WTC11 (cell line): ENCODE results near the gene PRRC2B. TPM values are rescaled to one million over a fixed set of nuclear protein-coding genes. Genes with fewer than 3 reads are reported as not detected.
A peak's percentile ranks its signal among the peaks of the same experiment; 100 is the strongest.

ENCODE experiments used
- ATAC-seq: fragments of 200-7000 bp; cut with Tn5 transposase; 2 replicates; pipeline ENCODE4 v1.10.0; 2021; ENCODE audit warnings: mild to moderate bottlenecking, moderate library complexity
- CTCF ChIA-PET: fragments of 300-600 bp; sonication (Branson Sonifier 250); formaldehyde crosslinking; loops from one replicate; lab custom pipeline; 2021; ENCODE audit warnings: antibody characterized with exemption; lab: Charles Lee
- POLR2A ChIA-PET: fragments of 350-600 bp; sonication (Branson Sonifier 250); formaldehyde crosslinking; loops from one replicate; lab custom pipeline; 2021; ENCODE audit warnings: antibody characterized with exemption; lab: Charles Lee
- DNase-seq: peaks from one replicate; pipeline ENCODE4 v3.0.0; 2021; ENCODE audit warnings: low spot score
- H3K27ac Mint-ChIP-seq: 2 replicates; pipeline ENCODE4 v1.8.0; 2021; ENCODE audit warnings: mixed read lengths
- H3K27me3 Mint-ChIP-seq: 2 replicates; pipeline ENCODE4 v1.8.0; 2021; ENCODE audit warnings: low read depth, mild to moderate bottlenecking, moderate library complexity, mixed read lengths
- H3K36me3 Mint-ChIP-seq: 2 replicates; pipeline ENCODE4 v1.8.0; 2021; ENCODE audit warnings: mixed read lengths
- H3K4me1 Mint-ChIP-seq: 2 replicates; pipeline ENCODE4 v1.8.0; 2022; ENCODE audit warnings: mixed read lengths
- H3K4me3 Mint-ChIP-seq: 2 replicates; pipeline ENCODE4 v1.8.0; 2021; ENCODE audit warnings: mild to moderate bottlenecking, moderate library complexity, mixed read lengths
- H3K9me3 Mint-ChIP-seq: 2 replicates; pipeline ENCODE4 v1.8.0; 2021; ENCODE audit warnings: mixed read lengths
- FOXK1 ChIP-seq: sonication (generic); formaldehyde crosslinking; IDR thresholded peaks from 2 replicates; pipeline ENCODE4 v1.8.0; 2022; ENCODE audit warnings: mild to moderate bottlenecking, moderate library complexity, missing genetic modification reagents
- FOXP1 ChIP-seq: sonication (generic); formaldehyde crosslinking; IDR thresholded peaks from 2 replicates; pipeline ENCODE4 v1.8.0; 2022; ENCODE audit warnings: missing genetic modification reagents, mild to moderate bottlenecking, moderate library complexity, borderline replicate concordance
- GRHL2 ChIP-seq: fragments of 250-450 bp; sonication (Bioruptor Pico); IDR thresholded peaks from 2 replicates; pipeline ENCODE4 v1.8.0; 2022; ENCODE audit warnings: mild to moderate bottlenecking, moderate library complexity; ENCODE audit not compliant: insufficient replicate concordance, severe bottlenecking
- MXD4 ChIP-seq: fragments of 250-450 bp; sonication (Bioruptor Pico); IDR thresholded peaks from 2 replicates; pipeline ENCODE4 v1.8.0; 2021; ENCODE audit warnings: mild to moderate bottlenecking, moderate library complexity, borderline replicate concordance
- NFYB ChIP-seq: sonication (generic); formaldehyde crosslinking; conservative IDR thresholded peaks from 2 replicates; pipeline ENCODE4 v1.8.0; 2022; ENCODE audit warnings: low read depth, missing genetic modification reagents
- TEAD1 ChIP-seq: sonication (generic); formaldehyde crosslinking; IDR thresholded peaks from 2 replicates; pipeline ENCODE4 v1.8.0; 2022; ENCODE audit warnings: mild to moderate bottlenecking, missing genetic modification reagents
- TEAD4 ChIP-seq: sonication (generic); formaldehyde crosslinking; IDR thresholded peaks from 2 replicates; pipeline ENCODE4 v1.8.0; 2022; ENCODE audit warnings: mild to moderate bottlenecking, missing genetic modification reagents
- ZNF232 ChIP-seq: sonication (generic); formaldehyde crosslinking; IDR thresholded peaks from 2 replicates; pipeline ENCODE4 v1.8.0; 2022; ENCODE audit warnings: mild to moderate bottlenecking, missing genetic modification reagents
- ZNF416 ChIP-seq: fragments of 250-450 bp; sonication (Bioruptor Pico); IDR thresholded peaks from 2 replicates; pipeline ENCODE4 v1.9.0; 2021; ENCODE audit warnings: mild to moderate bottlenecking, inconsistent platforms
- ZNF423 ChIP-seq: fragments of 250-450 bp; sonication (Bioruptor Pico); IDR thresholded peaks from 2 replicates; pipeline ENCODE4 v2.1.2; 2022; ENCODE audit warnings: mild to moderate bottlenecking, moderate library complexity
- total RNA-seq: library from RNA; stranded (reverse); gene quantifications from 3 replicates; pipeline ENCODE4 v1.2.3, GENCODE V29; 2021
- TF ChIP-seq, protein P1 (sequence below): sonication (generic); formaldehyde crosslinking; IDR thresholded peaks from 2 replicates; pipeline ENCODE4 v1.8.1; 2023; ENCODE audit warnings: mild to moderate bottlenecking, missing genetic modification reagents, moderate library complexity
- TF ChIP-seq, protein P2 (sequence below): sonication (generic); formaldehyde crosslinking; conservative IDR thresholded peaks from 2 replicates; pipeline ENCODE4 v1.8.1; 2022; ENCODE audit warnings: mild to moderate bottlenecking, missing genetic modification reagents
- TF ChIP-seq, protein P3 (sequence below): fragments of 200-600 bp; IDR thresholded peaks from 2 replicates; pipeline ENCODE4 v1.8.0; 2022; ENCODE audit warnings: antibody characterized with exemption
- TF ChIP-seq, protein P4 (sequence below): sonication (generic); formaldehyde crosslinking; IDR thresholded peaks from 2 replicates; pipeline ENCODE4 v1.8.1; 2023; ENCODE audit warnings: mild to moderate bottlenecking, missing genetic modification reagents
- TF ChIP-seq, protein P5 (sequence below): sonication (generic); formaldehyde crosslinking; IDR thresholded peaks from 2 replicates; pipeline ENCODE4 v1.8.0; 2022; ENCODE audit warnings: mild to moderate bottlenecking, missing genetic modification reagents
- TF ChIP-seq, protein P6 (sequence below): fragments of 250-450 bp; sonication (Bioruptor Pico); IDR thresholded peaks from 2 replicates; pipeline ENCODE4 v2.1.2; 2022; ENCODE audit warnings: mild to moderate bottlenecking, moderate library complexity

PRRC2B gene
- total RNA-seq, 1 experiment from 2014 or later, result 272 TPM

DNA sequence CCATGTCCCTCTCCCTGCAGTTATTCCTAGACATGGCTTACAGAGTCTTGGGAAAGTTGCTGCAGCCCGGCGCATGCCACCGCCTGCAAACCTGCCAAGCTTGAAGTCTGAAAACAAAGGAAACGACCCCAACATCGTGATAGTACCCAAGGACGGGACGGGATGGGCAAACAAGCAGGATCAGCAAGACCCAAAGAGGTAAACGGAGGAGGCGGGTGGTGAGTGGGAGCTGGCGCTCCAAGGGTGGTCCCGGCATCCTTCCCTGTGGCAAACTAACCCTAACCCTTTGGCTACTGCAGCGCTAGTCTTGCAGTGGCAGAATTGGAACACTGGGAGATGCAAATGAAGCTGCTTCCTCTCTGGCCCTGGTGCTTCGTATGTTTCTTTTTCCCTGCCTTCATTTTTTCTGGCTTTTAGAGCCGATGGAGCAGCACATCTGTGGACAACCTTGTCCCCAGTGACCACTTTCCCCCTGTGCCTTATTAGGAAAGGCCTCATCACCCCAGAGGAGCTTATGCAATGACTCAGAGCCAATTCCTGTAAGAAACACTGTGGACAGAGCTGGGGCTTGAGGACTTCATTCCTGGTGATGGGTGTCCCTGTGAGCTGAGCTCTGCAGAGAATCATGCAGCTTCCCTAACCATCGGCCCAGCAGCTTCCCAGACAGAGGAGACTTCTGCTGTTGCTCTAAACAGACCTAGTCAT lies 38.9 kb downstream of the PRRC2B start:
- DNase-seq, result no peak

DNA sequence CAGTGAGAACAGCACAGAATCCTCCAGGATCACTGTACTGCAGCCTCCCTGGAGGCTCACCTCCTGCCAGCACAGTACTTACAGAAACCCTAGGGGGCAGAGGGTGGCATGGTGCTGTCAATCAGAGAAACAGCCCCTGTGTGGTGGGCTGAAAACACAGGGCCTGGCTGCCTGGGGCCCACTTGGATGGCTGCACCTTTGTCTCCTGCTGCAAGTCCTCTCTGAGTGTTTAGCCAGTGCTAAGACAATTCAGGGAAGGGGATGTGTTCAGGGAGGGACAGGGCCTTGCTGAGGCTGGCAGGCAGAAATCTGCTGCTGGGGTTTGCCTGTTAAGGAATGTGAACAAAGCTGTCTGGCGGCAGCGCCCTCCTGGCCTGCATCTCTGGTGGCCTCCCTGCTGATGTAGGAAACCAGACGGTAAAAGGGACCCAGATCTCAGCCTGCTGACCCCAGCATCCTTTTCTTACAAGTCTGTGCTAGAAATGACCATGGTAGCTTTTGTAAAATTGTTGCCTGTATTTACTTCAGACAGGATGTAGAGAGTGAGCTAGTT lies 39.5 kb downstream of the PRRC2B start:
- no peak for ATAC-seq
- peaks cover 78% of the 10 kb centered on the region for H3K4me1 Mint-ChIP-seq
- H3K27ac Mint-ChIP-seq, result peak overlapping the region; percentile 97
- H3K36me3 Mint-ChIP-seq, result peaks cover 47% of the 10 kb centered on the region
- TF ChIP-seq, protein P1, sequence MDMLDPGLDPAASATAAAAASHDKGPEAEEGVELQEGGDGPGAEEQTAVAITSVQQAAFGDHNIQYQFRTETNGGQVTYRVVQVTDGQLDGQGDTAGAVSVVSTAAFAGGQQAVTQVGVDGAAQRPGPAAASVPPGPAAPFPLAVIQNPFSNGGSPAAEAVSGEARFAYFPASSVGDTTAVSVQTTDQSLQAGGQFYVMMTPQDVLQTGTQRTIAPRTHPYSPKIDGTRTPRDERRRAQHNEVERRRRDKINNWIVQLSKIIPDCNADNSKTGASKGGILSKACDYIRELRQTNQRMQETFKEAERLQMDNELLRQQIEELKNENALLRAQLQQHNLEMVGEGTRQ (CRISPR knock-in tag), result no peak
- 0 out of 2 replicates have a peak, but pooled peaks have one; percentile 33 for TF ChIP-seq FOXP1 (CRISPR knock-in tag)
- TF ChIP-seq ZNF416 (CRISPR knock-in tag), result no peak
- no peak for TF ChIP-seq MXD4
- TF ChIP-seq, protein P2, sequence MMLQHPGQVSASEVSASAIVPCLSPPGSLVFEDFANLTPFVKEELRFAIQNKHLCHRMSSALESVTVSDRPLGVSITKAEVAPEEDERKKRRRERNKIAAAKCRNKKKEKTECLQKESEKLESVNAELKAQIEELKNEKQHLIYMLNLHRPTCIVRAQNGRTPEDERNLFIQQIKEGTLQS, result no peak
- no peak for TF ChIP-seq TEAD1
- TF ChIP-seq ZNF423 (CRISPR knock-in tag), result 0 out of 2 replicates have a peak, but pooled peaks have one; percentile 38
- H3K9me3 Mint-ChIP-seq, result no peaks in the 10 kb centered on the region
- CTCF ChIA-PET, result interaction anchor here (0.9 to 2.9 kb wide), 4 partner anchors 28 to 84 kb away, joined by 3 to 20 read pairs (median 6); no protein-coding TSS in a partner anchor
- DNase-seq, result no peak
- no peak overlapping the region for H3K4me3 Mint-ChIP-seq
- POLR2A ChIA-PET, result interaction anchor here (0.6 kb wide), 1 partner anchor 127 kb away, joined by 3 read pairs; no protein-coding TSS in a partner anchor
- no peaks in the 10 kb centered on the region for H3K27me3 Mint-ChIP-seq

More for the DNA sequence above, 38.9 kb downstream of the PRRC2B start:
- ChIA-PET CTCF (interaction anchor here (0.9 to 2.9 kb wide), 4 partner anchors 27 to 83 kb away, joined by 3 to 20 read pairs (median 6); no protein-coding TSS in a partner anchor), POLR2A (no interaction called here)
- no peak for ATAC-seq
- Mint-ChIP-seq H3K9me3 (no peaks in the 10 kb centered on the region), H3K36me3 (peaks cover 43% of the 10 kb centered on the region), H3K27me3 (no peaks in the 10 kb centered on the region), H3K4me1 (peaks cover 71% of the 10 kb centered on the region)
- TF ChIP-seq, protein P3, sequence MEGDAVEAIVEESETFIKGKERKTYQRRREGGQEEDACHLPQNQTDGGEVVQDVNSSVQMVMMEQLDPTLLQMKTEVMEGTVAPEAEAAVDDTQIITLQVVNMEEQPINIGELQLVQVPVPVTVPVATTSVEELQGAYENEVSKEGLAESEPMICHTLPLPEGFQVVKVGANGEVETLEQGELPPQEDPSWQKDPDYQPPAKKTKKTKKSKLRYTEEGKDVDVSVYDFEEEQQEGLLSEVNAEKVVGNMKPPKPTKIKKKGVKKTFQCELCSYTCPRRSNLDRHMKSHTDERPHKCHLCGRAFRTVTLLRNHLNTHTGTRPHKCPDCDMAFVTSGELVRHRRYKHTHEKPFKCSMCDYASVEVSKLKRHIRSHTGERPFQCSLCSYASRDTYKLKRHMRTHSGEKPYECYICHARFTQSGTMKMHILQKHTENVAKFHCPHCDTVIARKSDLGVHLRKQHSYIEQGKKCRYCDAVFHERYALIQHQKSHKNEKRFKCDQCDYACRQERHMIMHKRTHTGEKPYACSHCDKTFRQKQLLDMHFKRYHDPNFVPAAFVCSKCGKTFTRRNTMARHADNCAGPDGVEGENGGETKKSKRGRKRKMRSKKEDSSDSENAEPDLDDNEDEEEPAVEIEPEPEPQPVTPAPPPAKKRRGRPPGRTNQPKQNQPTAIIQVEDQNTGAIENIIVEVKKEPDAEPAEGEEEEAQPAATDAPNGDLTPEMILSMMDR, result no peak
- TF ChIP-seq FOXK1 (CRISPR knock-in tag), result no peak
- TF ChIP-seq, protein P4, sequence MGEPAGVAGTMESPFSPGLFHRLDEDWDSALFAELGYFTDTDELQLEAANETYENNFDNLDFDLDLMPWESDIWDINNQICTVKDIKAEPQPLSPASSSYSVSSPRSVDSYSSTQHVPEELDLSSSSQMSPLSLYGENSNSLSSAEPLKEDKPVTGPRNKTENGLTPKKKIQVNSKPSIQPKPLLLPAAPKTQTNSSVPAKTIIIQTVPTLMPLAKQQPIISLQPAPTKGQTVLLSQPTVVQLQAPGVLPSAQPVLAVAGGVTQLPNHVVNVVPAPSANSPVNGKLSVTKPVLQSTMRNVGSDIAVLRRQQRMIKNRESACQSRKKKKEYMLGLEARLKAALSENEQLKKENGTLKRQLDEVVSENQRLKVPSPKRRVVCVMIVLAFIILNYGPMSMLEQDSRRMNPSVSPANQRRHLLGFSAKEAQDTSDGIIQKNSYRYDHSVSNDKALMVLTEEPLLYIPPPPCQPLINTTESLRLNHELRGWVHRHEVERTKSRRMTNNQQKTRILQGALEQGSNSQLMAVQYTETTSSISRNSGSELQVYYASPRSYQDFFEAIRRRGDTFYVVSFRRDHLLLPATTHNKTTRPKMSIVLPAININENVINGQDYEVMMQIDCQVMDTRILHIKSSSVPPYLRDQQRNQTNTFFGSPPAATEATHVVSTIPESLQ, result no peak
- TF ChIP-seq TEAD4 (CRISPR knock-in tag), result no peak
- TF ChIP-seq GRHL2 (CRISPR knock-in tag), result no peak
- no peak for TF ChIP-seq ZNF232 (CRISPR knock-in tag)
- TF ChIP-seq, protein P5, sequence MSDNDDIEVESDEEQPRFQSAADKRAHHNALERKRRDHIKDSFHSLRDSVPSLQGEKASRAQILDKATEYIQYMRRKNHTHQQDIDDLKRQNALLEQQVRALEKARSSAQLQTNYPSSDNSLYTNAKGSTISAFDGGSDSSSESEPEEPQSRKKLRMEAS (CRISPR knock-in tag), result no peak
- TF ChIP-seq, protein P6, sequence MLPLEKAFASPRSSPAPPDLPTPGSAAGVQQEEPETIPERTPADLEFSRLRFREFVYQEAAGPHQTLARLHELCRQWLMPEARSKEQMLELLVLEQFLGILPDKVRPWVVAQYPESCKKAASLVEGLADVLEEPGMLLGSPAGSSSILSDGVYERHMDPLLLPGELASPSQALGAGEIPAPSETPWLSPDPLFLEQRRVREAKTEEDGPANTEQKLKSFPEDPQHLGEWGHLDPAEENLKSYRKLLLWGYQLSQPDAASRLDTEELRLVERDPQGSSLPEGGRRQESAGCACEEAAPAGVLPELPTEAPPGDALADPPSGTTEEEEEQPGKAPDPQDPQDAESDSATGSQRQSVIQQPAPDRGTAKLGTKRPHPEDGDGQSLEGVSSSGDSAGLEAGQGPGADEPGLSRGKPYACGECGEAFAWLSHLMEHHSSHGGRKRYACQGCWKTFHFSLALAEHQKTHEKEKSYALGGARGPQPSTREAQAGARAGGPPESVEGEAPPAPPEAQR, result no peak
- no peak for TF ChIP-seq NFYB
- TF ChIP-seq, all 79 proteins: peak for 0
- Mint-ChIP-seq H3K4me3 (no peak overlapping the region), H3K27ac (peak overlapping the region; percentile 97)
